ENCODE data around the gene HABP4. TPM values are rescaled to one million over a fixed set of nuclear protein-coding genes. Genes with fewer than 3 reads are reported as not detected.

HABP4 gene
- total RNA-seq, 2 experiments from 2014 or later: 7.3 to 7.9 TPM

- peaks cover 14% of the 10 kb centered on the region for H3K36me3 Mint-ChIP-seq (ENCODE audit: low read depth)
- DNase-seq: peak; percentile 54
- H3K27ac Mint-ChIP-seq: peak overlapping the region; percentile 80
- H3K27me3 Mint-ChIP-seq (ENCODE audit: low read depth): no peaks in the 10 kb centered on the region
- H3K9me3 Mint-ChIP-seq: no peaks in the 10 kb centered on the region
- intact Hi-C loops (cut with micrococcal nuclease): loop anchor here (1.0 to 10.0 kb wide), 10 partner anchors 31 to 1102 kb away; partner anchors contain the start of genes ERCC6L2, FANCC, HABP4 and SLC35D2
- H3K4me1 Mint-ChIP-seq (ENCODE audit: low read depth): peaks cover 32% of the 10 kb centered on the region
- CTCF ChIA-PET: interaction anchor here (1.2 kb wide), 1 partner anchor 23 kb away, joined by 5 read pairs; no protein-coding TSS in a partner anchor
- peak overlapping the region; percentile 78 for H3K4me3 Mint-ChIP-seq
These were observed 30.9 kb upstream of the HABP4 start for GRCh38 chr9:96418920-96419690.

GRCh38 chr9:96419691-96419969 lies 30.3 kb upstream of the HABP4 start:
- intact Hi-C loops (cut with micrococcal nuclease): loop anchor here (2.0 to 10.0 kb wide), 5 partner anchors 37 to 911 kb away; partner anchors contain the start of genes SLC35D2 and ZNF510
- Mint-ChIP-seq H3K27ac (peak overlapping the region; percentile 78), H3K9me3 (no peaks in the 10 kb centered on the region), H3K4me1 (ENCODE audit: low read depth) (peaks cover 30% of the 10 kb centered on the region), H3K36me3 (ENCODE audit: low read depth) (peaks cover 14% of the 10 kb centered on the region), H3K27me3 (ENCODE audit: low read depth) (no peaks in the 10 kb centered on the region), H3K4me3 (peak overlapping the region; percentile 78)
- DNase-seq: no peak
- CTCF ChIA-PET: interaction anchor here (1.2 kb wide), 1 partner anchor 22 kb away, joined by 5 read pairs; no protein-coding TSS in a partner anchor

- H3K4me1 Mint-ChIP-seq (ENCODE audit: low read depth): peaks cover 28% of the 10 kb centered on the region
- H3K27ac Mint-ChIP-seq: peak overlapping the region; percentile 78
- peaks cover 13% of the 10 kb centered on the region for H3K36me3 Mint-ChIP-seq (ENCODE audit: low read depth)
- H3K9me3 Mint-ChIP-seq: no peaks in the 10 kb centered on the region
- peak; percentile 66 for DNase-seq
- peak overlapping the region; percentile 42 for H3K4me3 Mint-ChIP-seq
- intact Hi-C loops (cut with micrococcal nuclease): loop anchor here (1.0 to 5.0 kb wide), 2 partner anchors 93 to 642 kb away; no protein-coding TSS in a partner anchor
- H3K27me3 Mint-ChIP-seq (ENCODE audit: low read depth): no peaks in the 10 kb centered on the region
- CTCF ChIA-PET: no interaction called here
These were observed 29.3 kb upstream of the HABP4 start for GRCh38 chr9:96420468-96421219.

- Mint-ChIP-seq H3K27ac (no peak overlapping the region), H3K9me3 (no peaks in the 10 kb centered on the region), H3K36me3 (ENCODE audit: low read depth) (no peaks in the 10 kb centered on the region), H3K4me1 (ENCODE audit: low read depth) (peaks cover 20% of the 10 kb centered on the region), H3K4me3 (no peak overlapping the region), H3K27me3 (ENCODE audit: low read depth) (no peaks in the 10 kb centered on the region)
- CTCF ChIA-PET: interaction anchor here (0.6 to 1.2 kb wide), 2 partner anchors 9 to 19 kb away, joined by 3 to 4 read pairs; no protein-coding TSS in a partner anchor
- intact Hi-C loops (cut with micrococcal nuclease): loop anchor here (5.0 kb wide), 1 partner anchor 96 kb away; no protein-coding TSS in a partner anchor
- DNase-seq: no peak
These were observed 26.5 kb upstream of the HABP4 start for GRCh38 chr9:96423322-96423984.

- DNase-seq: no peak
- Mint-ChIP-seq H3K4me3 (no peak overlapping the region), H3K27me3 (ENCODE audit: low read depth) (no peaks in the 10 kb centered on the region), H3K9me3 (no peaks in the 10 kb centered on the region), H3K36me3 (ENCODE audit: low read depth) (no peaks in the 10 kb centered on the region), H3K27ac (no peak overlapping the region), H3K4me1 (ENCODE audit: low read depth) (peaks cover 20% of the 10 kb centered on the region)
- intact Hi-C loops (cut with micrococcal nuclease): loop anchor here (5.0 kb wide), 1 partner anchor 97 kb away; no protein-coding TSS in a partner anchor
- CTCF ChIA-PET: interaction anchor here (1.2 kb wide), 1 partner anchor 18 kb away, joined by 4 read pairs; no protein-coding TSS in a partner anchor
These were observed 26.0 kb upstream of the HABP4 start for GRCh38 chr9:96423985-96424336.

GRCh38 chr9:96425500-96426169 lies 24.3 kb upstream of the HABP4 start:
- no peak overlapping the region for H3K4me3 Mint-ChIP-seq
- DNase-seq: no peak
- no peaks in the 10 kb centered on the region for H3K27me3 Mint-ChIP-seq (ENCODE audit: low read depth)
- no peak overlapping the region for H3K27ac Mint-ChIP-seq
- no peaks in the 10 kb centered on the region for H3K36me3 Mint-ChIP-seq (ENCODE audit: low read depth)
- CTCF ChIA-PET: interaction anchor here (0.7 to 1.5 kb wide), 2 partner anchors 16 to 66 kb away, joined by 3 to 5 read pairs; no protein-coding TSS in a partner anchor
- H3K9me3 Mint-ChIP-seq: no peaks in the 10 kb centered on the region
- intact Hi-C loops (cut with micrococcal nuclease): no loop called here
- peaks cover 6% of the 10 kb centered on the region for H3K4me1 Mint-ChIP-seq (ENCODE audit: low read depth)

- no peaks in the 10 kb centered on the region for H3K27me3 Mint-ChIP-seq (ENCODE audit: low read depth)
- CTCF ChIA-PET: no interaction called here
- intact Hi-C loops (cut with micrococcal nuclease): no loop called here
- H3K27ac Mint-ChIP-seq: no peak overlapping the region
- DNase-seq: no peak
- no peaks in the 10 kb centered on the region for H3K9me3 Mint-ChIP-seq
- H3K36me3 Mint-ChIP-seq (ENCODE audit: low read depth): no peaks in the 10 kb centered on the region
- no peaks in the 10 kb centered on the region for H3K4me1 Mint-ChIP-seq (ENCODE audit: low read depth)
- H3K4me3 Mint-ChIP-seq: no peak overlapping the region
These were observed 20.2 kb upstream of the HABP4 start for GRCh38 chr9:96429732-96430131.

- no peak overlapping the region for H3K4me3 Mint-ChIP-seq
- intact Hi-C loops (cut with micrococcal nuclease): no loop called here
- no peaks in the 10 kb centered on the region for H3K4me1 Mint-ChIP-seq (ENCODE audit: low read depth)
- no peaks in the 10 kb centered on the region for H3K36me3 Mint-ChIP-seq (ENCODE audit: low read depth)
- CTCF ChIA-PET: no interaction called here
- H3K27ac Mint-ChIP-seq: no peak overlapping the region
- H3K27me3 Mint-ChIP-seq (ENCODE audit: low read depth): no peaks in the 10 kb centered on the region
- H3K9me3 Mint-ChIP-seq: no peaks in the 10 kb centered on the region
- DNase-seq: no peak
These were observed 19.6 kb upstream of the HABP4 start for GRCh38 chr9:96430377-96430776.

- no peak for DNase-seq
- no peaks in the 10 kb centered on the region for H3K9me3 Mint-ChIP-seq
- H3K36me3 Mint-ChIP-seq (ENCODE audit: low read depth): no peaks in the 10 kb centered on the region
- intact Hi-C loops (cut with micrococcal nuclease): no loop called here
- CTCF ChIA-PET: interaction anchor here (0.9 to 1.3 kb wide), 2 partner anchors 11 to 232 kb away, joined by 3 to 5 read pairs; no protein-coding TSS in a partner anchor
- H3K27me3 Mint-ChIP-seq (ENCODE audit: low read depth): no peaks in the 10 kb centered on the region
- no peaks in the 10 kb centered on the region for H3K4me1 Mint-ChIP-seq (ENCODE audit: low read depth)
- no peak overlapping the region for H3K27ac Mint-ChIP-seq
- no peak overlapping the region for H3K4me3 Mint-ChIP-seq
These were observed 14.6 kb upstream of the HABP4 start for GRCh38 chr9:96435345-96435744.

GRCh38 chr9:96436063-96436455 lies 13.9 kb upstream of the HABP4 start:
- Mint-ChIP-seq H3K27ac (no peak overlapping the region), H3K4me3 (no peak overlapping the region), H3K36me3 (ENCODE audit: low read depth) (no peaks in the 10 kb centered on the region), H3K4me1 (ENCODE audit: low read depth) (no peaks in the 10 kb centered on the region), H3K9me3 (no peaks in the 10 kb centered on the region), H3K27me3 (ENCODE audit: low read depth) (no peaks in the 10 kb centered on the region)
- CTCF ChIA-PET: interaction anchor here (0.6 to 1.3 kb wide), 3 partner anchors 11 to 231 kb away, joined by 3 to 5 read pairs (median 4); no protein-coding TSS in a partner anchor
- intact Hi-C loops (cut with micrococcal nuclease): no loop called here
- DNase-seq: no peak

GRCh38 chr9:96436456-96437126 lies 13.4 kb upstream of the HABP4 start:
- CTCF ChIA-PET: interaction anchor here (0.6 kb wide), 1 partner anchor 169 kb away, joined by 4 read pairs; no protein-coding TSS in a partner anchor

More at GRCh38 chr9:96436456-96437126, 13.4 kb upstream of the HABP4 start:
- Mint-ChIP-seq H3K27ac (no peak overlapping the region), H3K36me3 (ENCODE audit: low read depth) (no peaks in the 10 kb centered on the region), H3K9me3 (no peaks in the 10 kb centered on the region), H3K4me3 (no peak overlapping the region), H3K4me1 (ENCODE audit: low read depth) (no peaks in the 10 kb centered on the region), H3K27me3 (ENCODE audit: low read depth) (no peaks in the 10 kb centered on the region)
- intact Hi-C loops (cut with micrococcal nuclease): no loop called here
- DNase-seq: no peak
